GM21529 (cell line): Measurements from ENCODE around the gene CAMSAP1.

ENCODE experiments used
- ATAC-seq: cut with Tn5 transposase; IDR thresholded peaks from one replicate; pipeline ENCODE4 v1.9.1; 2021; ENCODE audit not compliant: unreplicated experiment

The CAMSAP1 gene

DNA sequence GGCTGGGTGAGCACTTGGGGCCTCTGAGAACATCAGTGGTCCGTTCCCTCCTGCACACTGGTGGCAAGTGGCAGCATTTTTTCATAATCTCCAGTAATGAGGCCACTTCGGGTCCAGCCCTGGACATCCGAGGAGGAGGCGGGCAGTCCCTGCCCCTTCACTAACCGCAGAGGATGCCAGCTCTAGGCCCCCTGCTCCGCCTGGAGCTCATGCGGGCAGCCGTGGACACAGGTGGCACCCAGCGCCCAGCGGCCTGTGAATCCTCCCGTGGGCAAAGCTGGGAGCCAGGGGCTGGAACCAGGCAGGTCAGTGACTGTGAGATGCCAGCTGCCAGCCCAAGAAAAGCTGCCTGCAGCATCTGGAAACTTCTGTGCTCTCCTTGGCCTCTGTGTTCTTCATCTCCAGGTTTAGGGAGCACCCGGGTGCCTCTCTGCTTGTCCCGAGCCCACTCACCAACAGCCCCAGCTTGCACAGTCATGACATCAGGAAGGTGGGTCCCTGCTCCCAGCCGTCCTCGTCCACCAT lies 112.9 kb downstream of the CAMSAP1 start:
- ATAC-seq, result no peak

DNA sequence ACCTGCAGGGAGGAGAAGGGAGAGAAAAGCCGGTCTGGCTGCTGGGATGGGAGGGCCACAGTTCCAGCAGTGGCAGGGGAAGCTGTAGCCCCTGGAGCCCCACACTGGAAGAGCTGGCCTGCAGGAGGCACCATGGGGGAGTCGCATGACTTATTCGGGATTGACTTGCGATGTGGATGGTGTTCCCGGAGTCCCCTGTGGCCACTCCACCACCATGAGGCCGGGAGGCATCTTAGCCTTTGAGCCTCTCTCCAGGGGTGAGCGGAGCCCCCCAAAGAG lies 113.3 kb downstream of the CAMSAP1 start:
- ATAC-seq, result no peak

DNA sequence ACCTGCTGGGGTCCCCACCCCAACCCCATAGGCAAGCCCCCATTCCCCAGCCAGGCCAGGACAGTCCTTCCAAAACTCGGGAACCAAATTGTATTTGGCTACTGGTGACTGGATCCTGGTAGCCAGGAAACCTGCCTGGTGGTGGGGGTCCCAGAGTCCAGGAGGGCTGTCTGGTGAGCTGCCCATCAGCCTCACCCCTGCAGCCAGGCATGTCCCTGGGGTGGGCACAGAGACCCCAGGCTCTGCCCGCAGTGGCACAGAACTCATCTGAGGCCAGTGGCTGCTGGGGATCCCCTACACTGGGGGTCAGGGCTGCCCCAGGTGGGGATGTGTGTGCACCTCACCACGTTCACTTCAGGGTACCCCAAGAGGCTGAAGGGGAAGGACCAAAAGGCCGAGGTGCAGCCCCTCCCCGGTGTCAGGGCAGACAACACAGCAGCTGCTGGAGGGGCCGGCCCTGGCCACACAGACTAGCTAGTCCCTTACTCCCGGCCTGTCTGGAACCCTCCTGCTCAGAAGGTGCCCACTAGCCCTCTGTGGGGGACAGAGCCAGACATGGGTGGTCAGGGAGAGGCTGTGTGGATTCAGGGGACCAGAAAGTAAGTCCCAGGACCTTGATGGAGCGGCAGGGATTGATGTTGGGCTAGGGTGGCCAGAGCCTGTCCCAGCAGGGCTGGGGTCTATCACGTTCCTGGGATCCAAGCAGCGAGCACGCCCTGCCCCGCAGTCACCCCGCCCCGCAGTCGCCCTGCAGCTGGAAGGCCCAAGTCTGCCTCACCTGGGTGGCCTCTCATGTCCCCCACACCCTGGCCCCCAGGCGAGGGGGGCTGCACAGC lies 113.9 kb downstream of the CAMSAP1 start:
- ATAC-seq, result no peak

DNA sequence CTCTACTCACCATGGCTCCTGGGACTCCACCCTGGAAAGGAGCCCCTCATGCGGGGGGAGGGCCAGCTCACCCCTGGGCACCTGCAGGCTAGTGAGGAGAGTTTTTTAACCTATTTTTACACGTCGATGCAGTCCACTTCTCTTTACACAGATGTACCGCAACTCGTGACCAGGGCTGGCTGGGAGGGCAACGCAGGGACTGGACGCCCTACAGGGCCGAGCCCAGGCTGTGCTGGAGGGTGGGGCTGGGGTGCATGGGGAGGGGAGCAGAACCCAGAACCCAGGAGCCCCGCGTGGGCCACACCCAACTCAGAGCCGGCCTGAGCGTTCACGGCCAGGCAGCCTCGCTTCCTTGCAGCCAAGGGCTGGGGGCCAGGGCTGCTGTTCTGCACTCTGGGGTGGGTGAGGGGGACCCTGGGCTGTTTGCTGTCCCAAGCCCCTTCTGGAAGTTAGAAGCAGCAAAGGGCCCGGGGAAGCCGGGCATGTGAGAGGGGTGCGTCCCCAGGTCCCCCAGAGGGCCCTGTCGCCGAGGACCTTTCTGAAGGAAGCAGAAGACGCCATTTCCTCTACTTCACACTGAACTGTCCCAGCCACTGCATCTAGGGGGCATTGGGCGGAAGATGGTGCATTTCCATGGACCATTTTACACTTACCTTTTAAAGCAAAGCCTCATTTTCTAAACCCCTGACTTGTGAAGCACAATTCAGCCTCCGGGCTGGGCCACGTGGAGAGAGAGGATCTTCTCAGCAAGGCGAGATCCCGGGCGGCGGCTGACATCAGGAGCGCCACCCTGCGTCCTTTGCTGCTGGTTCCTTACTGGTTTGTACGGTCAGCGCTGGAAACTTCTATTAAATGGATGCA lies 114.8 kb downstream of the CAMSAP1 start:
- no peak for ATAC-seq

DNA sequence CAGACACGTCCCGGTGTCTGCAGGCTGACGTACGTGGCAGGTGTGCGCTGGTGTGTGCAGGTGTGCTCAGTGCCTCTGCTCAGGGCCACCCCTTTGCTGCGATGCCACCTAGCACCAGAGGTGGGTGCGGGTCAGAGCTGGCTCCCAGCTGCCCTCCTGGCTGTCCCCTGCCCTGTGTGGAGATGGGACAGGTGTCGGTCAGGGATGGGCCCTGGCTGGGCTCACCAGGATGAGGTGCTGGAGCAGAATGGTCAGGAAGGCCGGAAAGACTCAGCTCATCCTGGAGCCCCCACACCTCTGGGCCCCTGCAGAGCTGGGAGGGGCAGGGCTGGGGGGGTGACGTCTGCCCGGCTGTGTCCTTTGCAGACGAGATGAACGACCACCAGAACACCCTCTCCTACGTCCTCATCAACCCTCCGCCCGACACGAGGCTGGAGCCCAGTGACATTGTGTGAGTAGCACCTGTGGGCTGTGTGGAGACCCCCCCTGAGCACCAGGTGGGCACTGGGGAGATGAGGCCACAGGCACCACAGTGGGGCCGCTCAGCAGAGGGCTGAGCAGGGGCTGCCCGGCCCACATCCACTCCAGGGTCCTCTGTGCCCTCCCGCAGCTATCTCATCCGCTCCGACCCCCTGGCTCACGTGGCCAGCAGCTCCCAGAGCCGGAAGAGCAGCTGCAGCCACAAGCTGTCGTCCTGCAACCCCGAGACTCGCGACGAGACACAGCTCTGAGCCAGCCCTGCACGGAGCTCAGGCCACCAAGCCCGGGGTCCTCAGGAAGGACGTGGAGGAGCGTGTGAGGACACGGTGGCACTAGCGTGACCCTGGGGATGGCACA lies 115.7 kb downstream of the CAMSAP1 start:
- no peak for ATAC-seq

DNA sequence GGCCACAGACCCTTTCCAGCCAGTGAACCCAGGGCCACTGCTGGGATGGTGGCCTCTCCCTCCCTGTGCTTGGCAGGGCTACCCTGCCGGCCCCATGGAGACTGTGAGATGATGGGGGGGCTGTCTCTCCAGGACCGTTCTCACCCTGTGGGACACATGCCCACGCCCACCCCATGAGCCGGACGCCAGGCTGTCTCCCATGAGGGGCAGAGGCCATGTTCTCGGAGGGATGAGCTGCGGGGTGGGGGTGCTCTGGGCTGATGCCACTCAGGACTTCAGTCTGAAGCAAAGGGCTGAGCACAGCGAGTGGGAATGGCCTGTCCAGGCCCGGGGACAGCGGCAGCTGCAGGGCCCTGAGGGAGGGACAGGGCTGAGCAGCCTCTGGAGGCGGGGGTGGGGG lies 116.5 kb downstream of the CAMSAP1 start:
- no peak for ATAC-seq

DNA sequence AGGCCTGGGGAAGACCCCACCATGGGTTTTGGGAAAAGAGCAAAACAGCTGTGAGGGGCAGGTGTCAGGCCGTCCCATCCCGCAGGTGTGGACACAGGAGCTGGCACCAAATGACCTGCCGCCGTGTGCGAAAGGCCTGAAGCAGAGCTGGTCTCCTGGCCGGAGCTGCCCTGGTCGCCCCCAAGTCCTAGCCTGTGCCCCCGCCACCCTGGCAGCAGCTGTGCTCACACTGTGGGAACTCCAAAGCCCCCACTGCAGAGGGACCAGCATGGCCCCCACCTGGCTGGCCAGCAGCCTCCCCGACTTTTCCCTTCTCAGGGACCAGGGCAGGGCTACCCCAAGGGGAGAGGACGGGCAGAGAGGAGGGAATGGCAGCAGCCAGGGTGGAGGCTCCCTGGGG lies 117.0 kb downstream of the CAMSAP1 start:
- ATAC-seq, result no peak

DNA sequence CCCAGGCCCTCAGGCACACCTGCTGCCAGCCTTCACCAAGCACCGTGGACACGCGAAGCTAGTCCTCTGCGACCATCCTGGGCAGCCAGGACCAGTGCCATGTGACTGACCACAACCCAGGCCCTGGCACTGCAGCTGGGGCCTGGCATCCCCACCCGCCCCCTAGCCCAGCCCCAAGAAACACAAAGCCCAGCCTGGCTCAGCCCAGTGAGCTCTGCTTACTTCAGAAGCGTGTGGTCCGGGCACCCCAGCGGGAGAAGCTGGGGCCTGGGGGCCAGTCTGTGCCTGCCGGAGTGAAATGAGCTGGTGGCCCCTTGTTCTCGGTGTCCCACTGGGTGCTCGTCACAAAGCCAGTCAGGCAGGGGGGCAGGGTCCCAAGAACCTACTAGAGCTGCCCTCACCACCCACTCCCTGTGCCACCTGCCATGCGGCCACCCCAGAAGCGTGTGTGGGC lies 117.5 kb downstream of the CAMSAP1 start:
- no peak for ATAC-seq

DNA sequence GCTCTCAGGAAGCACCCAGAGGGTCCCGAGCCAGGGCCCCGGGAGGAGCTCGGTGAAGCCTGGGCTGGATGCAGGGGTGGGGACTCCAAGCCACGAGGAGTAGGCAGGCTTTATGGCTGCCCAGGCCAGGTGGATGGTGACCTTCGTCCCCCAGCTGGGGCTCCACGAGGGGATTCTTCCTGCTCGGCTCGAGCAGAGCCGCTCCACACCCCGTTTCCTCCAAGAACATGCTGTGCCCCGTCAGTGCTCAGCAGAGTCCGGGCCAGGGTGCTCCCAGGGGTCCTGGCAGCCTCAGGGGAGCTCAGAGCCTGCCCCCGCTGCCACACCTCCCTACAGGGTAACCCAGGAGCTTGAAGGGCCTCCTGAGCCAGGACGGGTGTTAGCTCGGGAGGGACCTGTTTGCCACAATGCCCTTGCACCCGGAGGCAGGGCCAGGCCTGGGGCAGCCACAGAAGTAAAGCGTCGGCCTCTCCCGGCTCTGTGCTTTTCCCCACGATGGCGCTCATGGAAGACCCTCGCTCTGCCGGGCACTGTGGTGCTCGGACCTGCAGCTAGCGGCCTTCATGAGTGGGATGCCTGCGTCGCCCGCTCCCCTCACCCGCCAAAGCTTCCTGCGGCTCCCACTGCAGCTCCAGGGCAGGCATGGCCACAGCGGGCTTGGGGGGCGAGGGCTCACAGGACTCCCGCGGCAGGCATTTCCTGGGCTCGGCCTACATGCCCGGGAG lies 118.6 kb downstream of the CAMSAP1 start:
- ATAC-seq, result no peak

DNA sequence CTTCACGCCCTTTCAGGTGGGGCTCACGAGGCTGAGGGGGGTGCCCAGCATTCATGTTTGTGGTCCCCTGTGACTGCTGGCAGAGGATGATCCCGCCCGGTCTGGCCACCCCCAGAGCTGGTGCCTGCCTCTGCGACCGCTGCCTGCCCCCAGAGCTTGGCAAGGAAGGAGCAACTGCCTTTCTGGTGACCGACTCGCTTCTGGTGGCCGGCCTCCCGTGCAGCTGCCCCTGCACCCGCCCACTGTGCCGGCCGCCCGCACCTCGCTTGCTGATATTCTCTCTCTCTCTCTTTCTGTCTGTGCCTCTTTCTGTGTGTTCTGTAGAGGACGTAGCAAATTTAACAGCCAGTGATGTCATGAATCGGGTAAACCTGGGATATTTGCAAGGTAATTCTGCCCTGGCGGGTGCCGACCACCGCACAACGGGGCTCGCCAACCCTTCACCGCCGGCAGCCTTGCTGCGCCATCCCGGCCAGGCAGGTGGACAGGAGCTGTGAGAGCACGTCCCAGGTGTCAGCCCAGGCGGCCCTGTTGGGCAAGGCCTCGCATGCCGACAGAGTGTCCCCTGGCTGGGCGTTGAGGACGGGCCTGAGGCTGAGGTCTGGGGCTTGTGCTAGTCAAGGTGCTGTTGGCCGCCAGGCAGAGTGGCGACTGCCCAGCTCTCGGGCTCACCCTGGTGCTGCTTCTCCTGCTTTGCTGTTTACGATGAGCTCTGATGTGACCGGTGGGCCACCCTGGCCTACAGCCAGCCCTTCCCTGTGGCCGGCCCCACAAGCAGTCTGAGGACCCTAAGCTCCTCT lies 119.4 kb downstream of the CAMSAP1 start:
- ATAC-seq, result no peak

DNA sequence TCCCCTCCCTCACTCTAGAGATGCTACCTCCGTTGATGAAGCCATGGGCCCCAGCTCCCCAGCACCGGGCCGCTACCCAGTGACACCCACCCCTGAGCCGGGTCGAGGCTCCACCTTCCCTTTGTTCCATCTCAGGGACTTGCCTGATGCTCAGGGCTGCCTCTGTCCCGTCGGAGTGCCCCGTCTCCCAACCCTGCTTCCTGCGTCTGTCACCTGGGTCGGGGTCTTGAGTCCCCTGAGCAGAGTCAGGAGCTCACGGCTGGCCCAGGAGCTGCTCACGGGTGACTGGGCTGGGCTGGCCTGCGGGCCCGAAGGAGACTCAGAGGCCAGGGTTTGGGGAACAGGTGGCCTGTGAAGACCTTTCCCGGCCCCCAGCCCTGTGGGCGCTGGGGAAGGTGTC lies 120.0 kb downstream of the CAMSAP1 start:
- ATAC-seq, result no peak

DNA sequence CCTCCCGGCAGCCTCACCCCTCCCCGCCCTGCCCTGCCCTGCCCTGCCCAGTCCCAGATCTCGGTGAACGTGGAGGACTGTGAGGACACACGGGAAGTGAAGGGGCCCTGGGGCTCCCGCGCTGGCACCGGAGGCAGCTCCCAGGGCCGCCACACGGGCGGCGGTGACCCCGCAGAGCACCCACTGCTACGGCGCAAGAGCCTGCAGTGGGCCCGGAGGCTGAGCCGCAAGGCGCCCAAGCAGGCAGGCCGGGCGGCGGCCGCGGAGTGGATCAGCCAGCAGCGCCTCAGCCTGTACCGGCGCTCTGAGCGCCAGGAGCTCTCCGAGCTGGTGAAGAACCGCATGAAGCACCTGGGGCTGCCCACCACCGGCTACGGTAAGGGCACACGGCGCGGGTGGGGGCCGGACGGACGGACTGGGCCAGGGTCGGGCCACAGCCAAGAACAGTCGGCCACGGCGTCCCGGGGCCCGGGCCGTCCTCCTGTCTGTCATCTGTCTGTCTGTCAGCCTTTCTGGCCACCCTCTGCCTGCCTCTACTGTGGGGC lies 121.1 kb downstream of the CAMSAP1 start:
- no peak for ATAC-seq

DNA sequence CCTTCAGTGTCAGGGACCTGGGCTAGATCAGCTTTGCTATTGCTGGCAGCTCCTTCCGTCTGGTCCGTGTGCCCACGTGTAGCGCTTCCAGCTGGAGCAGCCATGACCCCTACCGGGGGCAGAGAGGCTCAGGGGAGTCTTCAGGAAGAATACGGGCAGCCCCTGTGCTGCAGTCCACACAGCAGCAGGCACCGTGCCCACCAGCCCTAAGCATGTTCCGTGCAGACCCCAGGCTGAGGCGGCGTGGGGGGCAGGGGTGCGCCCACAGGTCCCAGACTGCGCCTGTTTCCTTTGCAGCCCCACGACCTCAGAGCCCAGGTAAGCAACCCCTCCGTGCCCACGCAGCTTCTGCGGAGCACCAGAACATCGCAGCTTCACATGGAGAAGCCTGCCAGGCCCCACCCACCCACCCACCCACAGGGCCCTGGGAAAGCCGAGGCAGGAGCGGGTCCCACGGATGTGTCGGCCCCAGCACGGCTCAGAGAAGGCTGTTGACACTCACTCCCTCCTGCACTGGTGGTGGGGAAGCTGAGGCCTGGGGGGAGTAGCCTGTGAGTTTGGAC lies 122.3 kb downstream of the CAMSAP1 start:
- no peak for ATAC-seq

DNA sequence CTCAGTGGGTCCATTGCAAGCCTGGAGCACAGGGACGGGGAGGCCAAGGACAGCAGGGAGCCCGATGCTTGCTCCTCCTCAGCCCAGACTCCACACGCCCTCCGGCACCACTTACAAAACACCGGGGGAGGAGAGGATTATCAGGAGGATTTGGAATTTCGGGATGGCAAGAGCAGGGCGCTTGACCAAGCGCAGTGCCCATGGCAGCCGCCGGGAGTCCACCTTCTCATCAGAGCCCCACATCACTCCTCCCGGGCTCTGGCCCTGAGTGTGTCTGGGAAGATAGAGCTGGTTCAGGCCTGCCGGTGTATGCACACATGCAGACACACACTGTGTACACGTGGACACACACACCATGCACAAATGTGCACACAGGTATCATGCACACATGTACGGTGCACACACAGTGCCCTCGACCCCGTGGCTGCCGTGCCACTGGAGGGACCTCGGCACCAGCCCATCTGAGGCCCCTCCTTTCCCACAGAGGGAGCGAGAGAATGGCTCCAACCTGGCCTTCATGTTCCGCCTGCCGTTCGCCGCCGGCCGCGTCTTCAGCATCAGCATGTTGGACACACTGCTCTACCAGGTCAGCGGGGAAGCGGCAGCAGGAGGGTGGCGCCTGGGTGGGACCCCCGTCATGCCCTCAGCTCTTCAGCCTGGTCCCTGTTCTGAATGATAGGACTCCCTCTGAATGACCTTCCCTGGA lies 123.7 kb downstream of the CAMSAP1 start:
- no peak for ATAC-seq

DNA sequence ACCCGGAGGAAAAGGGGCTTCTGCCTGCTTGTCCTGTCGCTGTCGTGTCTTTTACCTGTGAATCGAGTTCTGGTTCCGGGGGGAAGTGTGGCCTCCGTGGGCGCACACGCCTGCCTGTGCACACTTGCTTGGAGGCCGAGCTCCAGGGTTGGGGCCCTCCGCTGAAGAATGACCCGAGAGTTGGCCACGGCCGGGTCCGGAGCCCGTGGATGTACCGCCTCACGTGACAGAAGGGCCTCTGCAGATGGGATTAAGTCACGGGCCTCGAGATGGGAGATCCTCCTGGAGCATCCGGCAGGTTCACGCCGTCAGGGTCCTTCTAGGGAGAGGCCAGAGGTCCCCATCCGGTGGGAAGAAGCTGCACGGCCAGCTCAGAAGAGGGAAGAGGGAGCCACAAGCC lies 124.4 kb downstream of the CAMSAP1 start:
- no peak for ATAC-seq

DNA sequence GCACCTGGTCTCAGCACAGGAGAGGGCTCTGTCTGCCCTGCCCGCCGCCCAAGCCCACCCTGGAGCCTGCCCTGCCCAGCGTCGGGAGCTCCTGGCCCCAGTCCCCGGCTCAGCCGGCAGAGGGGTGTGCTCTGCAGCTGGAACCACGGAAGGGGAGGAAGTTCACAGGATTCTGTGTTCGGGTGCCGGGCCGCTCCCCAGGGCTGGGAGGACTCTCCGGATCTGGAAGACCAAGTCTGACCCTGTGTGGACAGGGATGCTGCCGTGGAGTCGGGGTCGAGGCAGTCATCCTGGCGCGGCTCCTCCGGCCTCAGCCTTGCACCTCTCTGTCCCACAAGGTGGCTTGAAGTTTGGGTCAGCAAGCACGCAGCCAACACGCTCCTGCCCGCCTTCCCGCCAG lies 126.7 kb downstream of the CAMSAP1 start:
- no peak for ATAC-seq

DNA sequence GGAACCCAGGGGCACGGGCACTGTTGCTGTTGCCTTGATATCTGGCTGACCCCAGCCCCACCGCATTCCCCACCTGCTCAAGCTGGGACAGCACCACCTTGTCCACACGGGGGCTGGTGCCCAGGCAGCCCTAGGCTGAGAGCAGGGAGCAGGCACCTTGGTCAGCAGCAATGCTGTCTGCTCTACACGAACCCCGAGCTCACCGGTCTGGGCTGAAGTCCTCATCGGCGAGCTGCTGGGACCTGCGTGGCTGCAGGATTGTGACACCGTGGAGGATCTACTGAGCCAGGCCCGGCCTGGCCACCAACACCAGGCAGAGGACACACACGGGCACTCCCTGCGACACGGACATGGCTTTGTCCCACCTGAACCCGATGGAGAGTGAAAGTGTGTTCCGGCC lies 127.3 kb downstream of the CAMSAP1 start:
- no peak for ATAC-seq

DNA sequence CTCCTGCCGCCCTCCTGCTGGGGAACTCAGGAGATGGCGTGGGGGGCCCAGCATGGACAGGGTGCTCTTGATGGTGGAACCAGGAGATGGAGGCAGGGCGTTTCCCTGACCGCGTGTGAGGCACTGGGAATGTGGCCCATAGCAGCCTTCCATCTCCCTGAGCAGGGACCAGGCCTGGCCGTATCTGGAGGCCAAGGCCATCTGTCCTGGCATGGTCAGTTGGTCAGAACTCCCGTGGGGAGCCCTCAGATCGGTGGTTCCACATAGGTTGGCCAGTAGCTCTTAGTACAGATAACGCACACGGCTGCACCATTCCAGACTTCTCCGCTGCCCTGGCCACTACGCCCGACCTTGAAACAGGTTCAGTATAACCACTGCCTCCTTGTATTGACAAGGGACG lies 127.8 kb downstream of the CAMSAP1 start:
- ATAC-seq, result no peak

DNA sequence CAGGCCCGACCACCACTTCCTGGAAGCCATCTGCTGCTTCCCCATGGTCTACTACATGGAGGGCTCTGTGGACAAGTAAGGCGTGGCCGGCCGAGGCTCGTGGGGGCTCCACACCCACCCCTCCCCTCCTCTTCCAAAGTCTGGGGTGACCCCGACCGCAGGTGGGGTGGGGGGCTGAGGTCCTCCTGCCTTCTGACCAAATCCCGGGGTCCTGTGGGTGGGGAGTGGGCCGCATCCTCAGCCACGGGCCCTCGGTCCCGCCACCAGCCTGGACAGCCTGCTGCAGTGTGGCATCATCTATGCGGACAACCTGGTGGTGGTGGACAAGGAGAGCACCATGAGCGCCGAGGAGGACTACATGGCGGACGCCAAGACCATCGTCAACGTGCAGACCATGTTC lies 128.9 kb downstream of the CAMSAP1 start:
- no peak for ATAC-seq
